HG03108 (cell line): ENCODE results near the gene RBFOX1.

ENCODE experiments used
- ATAC-seq: cut with Tn5 transposase; IDR thresholded peaks from one replicate; pipeline ENCODE4 v1.9.1; 2021; ENCODE audit warnings: moderate library complexity; ENCODE audit not compliant: unreplicated experiment

The RBFOX1 gene

DNA sequence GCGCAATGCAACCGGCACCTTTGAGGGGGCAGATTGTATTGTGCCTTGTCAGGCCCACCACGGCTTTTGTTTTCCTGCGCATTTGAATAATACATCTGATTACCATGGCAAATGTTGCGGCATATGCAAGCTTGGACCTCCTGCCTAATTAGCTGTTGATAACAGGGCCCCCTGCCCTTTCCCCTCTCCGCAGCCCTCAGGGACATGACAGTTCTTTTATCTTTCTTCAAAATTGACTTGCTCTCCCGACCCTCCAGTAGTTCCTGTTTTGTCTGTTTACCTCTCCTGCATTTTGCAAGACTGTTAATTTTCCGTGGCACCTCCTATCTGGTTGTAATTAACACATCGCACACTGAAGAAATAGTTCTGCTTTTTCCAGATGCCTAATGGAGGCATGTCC, 86.8 kb downstream of the RBFOX1 start:
- no peak for ATAC-seq

DNA sequence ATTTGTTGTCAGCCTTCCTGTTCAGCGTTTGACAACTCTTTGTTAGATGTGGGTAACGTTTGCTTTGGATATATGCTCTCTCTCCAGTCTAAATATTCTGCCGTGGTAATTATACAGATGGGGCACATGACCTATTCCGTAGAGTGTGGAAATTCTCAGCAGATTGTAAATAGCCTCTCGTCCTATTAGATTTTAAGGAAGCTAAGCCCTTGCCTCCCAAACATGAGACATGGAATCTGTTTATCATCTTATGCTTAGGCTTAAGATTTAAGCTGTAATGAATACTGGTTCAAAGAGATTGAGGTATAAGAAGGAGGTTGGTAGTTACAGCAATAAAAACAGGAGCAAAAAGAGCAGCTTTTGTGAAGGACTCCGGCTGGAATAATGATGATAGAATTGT, 87.4 kb downstream of the RBFOX1 start:
- ATAC-seq, result no peak

- no peak for ATAC-seq
These were observed 88.2 kb downstream of the RBFOX1 start for GRCh38 chr16:7420843-7421242.

- no peak for ATAC-seq
These were observed 88.9 kb downstream of the RBFOX1 start for GRCh38 chr16:7421578-7421977.

GRCh38 chr16:7422036-7422888, 89.6 kb downstream of the RBFOX1 start:
- ATAC-seq, result no peak

- no peak for ATAC-seq
These were observed 90.9 kb downstream of the RBFOX1 start for GRCh38 chr16:7423434-7424044.

DNA sequence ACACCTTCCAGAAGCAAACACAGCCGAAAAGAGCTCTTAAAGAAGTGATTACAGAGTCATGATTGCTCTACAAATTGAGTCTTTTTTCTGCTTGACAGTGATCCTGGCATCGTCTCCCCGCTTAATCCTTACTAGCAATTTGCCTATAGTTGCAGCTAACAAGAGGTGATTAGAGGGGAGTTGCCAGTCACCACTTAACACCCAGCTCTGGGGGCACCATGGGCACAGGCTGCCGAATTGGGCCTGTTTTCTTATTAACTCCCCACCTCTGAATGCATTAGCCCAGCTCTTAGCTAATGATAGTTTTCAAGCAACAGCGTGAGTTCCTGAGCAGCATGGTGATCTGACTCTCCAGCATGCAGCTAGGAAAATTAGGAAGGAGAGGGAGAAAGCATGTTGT, 93.5 kb downstream of the RBFOX1 start:
- no peak for ATAC-seq

- ATAC-seq, result no peak
These were observed 99.1 kb downstream of the RBFOX1 start for GRCh38 chr16:7431723-7432122.

DNA sequence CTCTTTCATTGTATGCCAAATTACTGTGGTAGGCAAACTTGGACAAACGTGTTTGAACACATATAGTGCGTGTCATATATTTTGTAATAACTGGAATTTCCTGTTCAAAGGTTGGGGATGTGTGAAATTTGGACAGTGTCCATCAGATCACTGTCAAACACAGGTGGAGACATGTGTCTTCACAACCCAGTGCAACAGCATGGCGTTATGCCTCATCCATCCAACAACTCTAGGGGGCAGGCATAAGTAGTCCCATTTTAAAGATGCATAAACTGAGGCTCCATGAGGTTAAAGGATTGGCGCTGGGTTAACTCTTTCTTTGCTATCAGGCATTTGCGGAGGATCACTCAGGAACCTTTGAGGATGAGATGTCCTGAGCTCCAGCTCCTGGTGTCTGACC, 103.7 kb downstream of the RBFOX1 start:
- ATAC-seq, result no peak

- ATAC-seq, result no peak
These were observed 104.6 kb downstream of the RBFOX1 start for GRCh38 chr16:7437135-7437804.

GRCh38 chr16:7437843-7438242, 105.2 kb downstream of the RBFOX1 start:
- ATAC-seq, result no peak

DNA sequence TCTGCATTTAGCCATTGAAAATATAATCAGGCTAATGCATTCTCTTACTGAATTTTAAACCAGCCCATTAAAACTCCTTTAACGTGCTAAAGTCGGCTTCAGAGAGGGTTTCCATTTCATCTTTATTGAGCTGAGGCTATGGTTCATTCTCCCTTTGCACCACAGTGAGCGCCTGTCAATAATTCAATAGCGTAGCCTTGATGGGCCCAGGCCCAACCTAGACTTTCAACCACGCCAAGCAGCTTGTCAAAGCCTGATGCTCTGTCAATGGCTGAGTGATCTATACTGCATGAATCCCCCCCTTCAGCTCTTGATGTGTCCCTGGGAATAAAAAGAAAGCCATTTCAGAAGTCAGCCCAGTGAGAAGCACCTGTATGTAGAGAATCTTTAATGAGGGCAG, 106.0 kb downstream of the RBFOX1 start:
- no peak for ATAC-seq

GRCh38 chr16:7439518-7439917, 106.9 kb downstream of the RBFOX1 start:
- no peak for ATAC-seq

DNA sequence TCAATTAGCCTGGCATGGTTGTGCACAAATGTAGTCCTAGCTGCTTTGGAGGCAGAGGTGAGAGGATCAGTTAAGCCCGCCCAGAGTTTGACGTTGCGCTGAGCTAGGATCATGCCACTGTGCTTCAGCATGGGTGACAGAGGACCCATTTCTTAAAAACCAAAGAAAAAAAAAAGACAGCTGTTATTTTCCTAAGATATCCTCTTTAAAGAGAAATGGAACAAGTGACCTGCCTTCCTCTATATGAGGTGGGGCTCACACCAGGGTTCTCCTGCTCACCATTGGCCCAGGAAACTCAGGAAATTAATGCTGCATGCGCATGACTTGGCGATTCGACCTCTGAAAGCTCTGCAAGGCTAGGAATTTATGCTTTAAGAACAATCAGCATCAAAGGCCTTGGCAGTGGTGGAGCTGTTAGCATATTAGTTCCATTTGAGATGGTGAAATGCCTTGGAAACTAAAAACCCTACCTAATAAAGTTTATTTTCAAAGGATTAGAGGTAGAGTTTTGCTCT, 108.3 kb downstream of the RBFOX1 start:
- ATAC-seq, result no peak

DNA sequence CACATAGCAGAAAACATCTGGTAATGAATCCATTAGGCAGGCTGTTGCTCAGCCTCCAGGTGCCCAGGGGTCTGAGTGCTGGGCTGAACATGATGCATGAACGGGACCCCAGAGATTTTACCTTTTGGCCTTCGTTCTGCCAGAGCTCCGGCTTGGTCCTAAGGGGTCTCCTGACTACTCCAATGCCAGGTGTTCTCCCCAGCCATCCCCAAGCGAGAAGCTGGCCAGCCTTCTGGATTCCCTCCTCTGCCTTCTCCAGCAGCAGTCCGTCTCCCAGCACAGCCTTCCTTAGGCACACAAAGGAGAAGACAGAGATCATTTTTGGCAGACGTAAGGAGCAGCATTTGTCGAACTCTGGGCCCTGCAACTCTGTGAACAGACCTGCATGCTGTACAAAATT, 109.4 kb downstream of the RBFOX1 start:
- ATAC-seq, result no peak

DNA sequence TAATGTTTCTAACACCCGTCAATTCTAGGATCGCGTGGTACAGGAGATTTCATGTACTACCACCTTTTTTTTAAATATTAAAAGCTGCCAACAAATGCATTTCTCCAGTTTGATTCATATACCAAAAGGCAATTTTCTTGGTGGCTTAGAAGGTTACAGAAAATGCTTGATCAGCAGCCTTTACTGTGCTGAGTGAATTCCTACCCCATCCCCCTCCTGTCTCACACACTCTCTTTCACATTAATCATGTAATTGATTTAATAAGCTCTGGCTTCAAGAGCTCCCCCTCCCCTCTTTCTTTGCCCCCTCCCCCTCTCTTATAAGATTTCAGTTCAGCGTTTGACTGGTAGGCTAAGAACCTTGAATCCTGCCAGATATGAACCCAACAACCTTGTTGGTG, 110.5 kb downstream of the RBFOX1 start:
- ATAC-seq, result no peak

- ATAC-seq, result no peak
These were observed 111.2 kb downstream of the RBFOX1 start for GRCh38 chr16:7443648-7444365.

DNA sequence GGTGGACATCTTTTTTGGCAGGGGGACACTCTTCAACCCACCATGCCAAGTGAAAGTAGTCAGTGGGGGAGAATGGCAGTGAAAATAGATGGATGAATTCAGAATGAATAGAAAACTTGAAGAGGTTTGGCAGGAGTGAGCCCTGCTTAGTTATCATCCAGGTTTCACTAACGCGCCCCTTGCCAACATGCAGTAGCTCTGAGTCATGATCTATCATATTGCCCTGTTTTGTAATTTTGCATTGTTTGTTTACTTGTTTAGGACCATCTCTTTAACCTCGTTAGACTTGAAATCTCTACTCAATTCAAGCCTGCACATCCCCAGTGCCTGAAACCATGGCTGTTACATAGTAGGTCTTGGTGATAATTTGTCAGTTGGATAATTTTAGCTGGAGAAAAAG, 116.7 kb downstream of the RBFOX1 start:
- no peak for ATAC-seq

- no peak for ATAC-seq
These were observed 117.2 kb downstream of the RBFOX1 start for GRCh38 chr16:7449808-7450207.

DNA sequence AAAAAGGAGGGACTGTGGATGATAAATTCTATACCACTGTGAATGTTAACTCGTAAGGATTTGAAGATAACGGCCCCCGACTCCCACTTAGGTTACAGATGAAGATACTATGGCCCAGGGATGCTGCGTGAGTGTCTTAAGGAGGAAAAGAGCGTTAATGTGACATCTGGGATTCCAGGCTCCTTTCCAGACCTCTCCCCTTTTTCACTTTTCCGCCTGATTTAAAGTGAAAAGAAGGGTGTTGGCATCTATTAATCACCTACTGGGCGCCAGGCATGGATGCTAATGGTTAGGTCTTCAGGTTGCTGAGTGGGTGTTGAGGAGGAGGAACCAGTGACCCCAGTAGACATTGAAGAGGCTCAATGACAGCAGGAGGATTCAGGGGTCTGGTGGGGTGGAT, 117.8 kb downstream of the RBFOX1 start:
- no peak for ATAC-seq

DNA sequence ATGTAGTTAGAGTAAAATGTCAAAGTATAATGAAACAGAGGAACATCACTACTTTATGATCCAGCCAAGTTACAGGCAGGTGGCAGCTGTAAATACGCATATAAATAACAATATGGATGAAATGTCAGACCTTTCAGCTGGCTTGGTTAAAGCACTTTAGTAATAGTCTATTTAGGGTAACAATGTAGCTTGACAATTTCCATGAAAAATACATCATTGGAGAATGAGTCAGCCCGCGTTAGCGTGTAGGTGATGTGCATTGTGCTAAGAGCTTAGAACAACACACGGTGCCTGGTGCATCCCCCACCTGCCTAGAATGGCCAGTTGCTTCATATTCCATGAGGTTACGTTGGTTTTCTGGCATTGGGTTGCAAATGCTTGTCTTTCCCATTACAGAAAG, 119.4 kb downstream of the RBFOX1 start:
- no peak for ATAC-seq
